ES-I3 (cell line): Measurements from ENCODE around the gene TXNRD1.

ENCODE experiments used
- H3K36me3 ChIP-seq: 2 replicates; pipeline ENCODE4 v1.6.1; 2013; ENCODE audit warnings: mild to moderate bottlenecking, low read length, control low read depth, moderate library complexity; ENCODE audit not compliant: insufficient read depth
- H3K4me1 ChIP-seq: 2 replicates; pipeline ENCODE4 v1.6.1; 2013; ENCODE audit warnings: mild to moderate bottlenecking, control low read depth, low read length; ENCODE audit not compliant: insufficient read depth
- H3K9ac ChIP-seq: 2 replicates; pipeline ENCODE4 v1.6.1; 2013; ENCODE audit warnings: low read depth, mild to moderate bottlenecking, low read length, moderate library complexity
- H3K9me3 ChIP-seq: 2 replicates; pipeline ENCODE4 v1.6.1; 2013; ENCODE audit warnings: mild to moderate bottlenecking, low read length, moderate library complexity; ENCODE audit not compliant: control insufficient read depth, insufficient read depth

Gene TXNRD1

DNA sequence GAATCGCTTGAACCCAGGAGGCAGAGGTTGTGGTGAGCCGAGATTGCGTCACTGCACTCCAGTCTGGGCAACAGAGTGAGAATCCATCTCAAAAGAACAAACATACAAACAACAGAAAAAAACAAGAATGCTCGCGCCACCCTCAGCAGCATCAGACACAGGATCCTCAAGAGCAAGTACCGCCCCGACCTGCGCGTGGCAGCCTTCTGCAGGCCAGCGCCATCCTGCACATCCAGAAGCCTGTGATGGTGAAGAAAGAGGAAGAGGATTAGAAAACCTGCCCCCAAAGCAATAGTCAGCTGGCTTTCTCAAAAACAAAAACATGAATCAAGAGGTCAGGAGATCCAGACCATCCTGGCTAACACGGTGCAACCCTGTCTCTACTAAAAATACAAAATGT is 57.9 kb downstream of the TXNRD1 start:
- Histone ChIP-seq H3K36me3 (no peaks in the 10 kb centered on the region), H3K9me3 (no peaks in the 10 kb centered on the region), H3K4me1 (no peaks in the 10 kb centered on the region), H3K9ac (no peak overlapping the region)

DNA sequence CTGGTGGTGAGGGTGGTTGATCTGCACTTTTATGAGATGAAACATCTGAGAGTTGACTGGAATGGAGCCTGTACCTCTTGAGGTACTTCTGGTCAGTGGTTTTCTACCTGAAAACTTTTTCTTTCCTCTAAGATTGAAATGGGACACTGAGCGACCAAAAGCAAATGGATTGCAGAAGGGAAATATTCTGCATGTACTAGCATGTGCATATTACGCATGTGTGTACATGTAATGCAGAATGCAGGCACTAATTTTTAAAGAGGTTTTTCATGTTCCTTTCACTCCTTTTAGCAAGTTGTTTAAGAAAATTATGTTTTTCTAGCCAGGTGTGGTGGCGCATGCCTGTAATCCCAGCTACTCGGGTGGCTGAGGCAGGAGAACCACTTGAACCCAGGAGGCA is 59.2 kb downstream of the TXNRD1 start:
- Histone ChIP-seq H3K4me1 (no peaks in the 10 kb centered on the region), H3K36me3 (no peaks in the 10 kb centered on the region), H3K9ac (no peak overlapping the region), H3K9me3 (no peaks in the 10 kb centered on the region)

- Histone ChIP-seq H3K4me1 (no peaks in the 10 kb centered on the region), H3K36me3 (no peaks in the 10 kb centered on the region), H3K9me3 (no peaks in the 10 kb centered on the region), H3K9ac (no peak overlapping the region)
Measured at GRCh38 chr12:104275689-104276088, 60.1 kb downstream of the TXNRD1 start.

- Histone ChIP-seq H3K9ac (no peak overlapping the region), H3K9me3 (no peaks in the 10 kb centered on the region), H3K36me3 (no peaks in the 10 kb centered on the region), H3K4me1 (no peaks in the 10 kb centered on the region)
Measured at GRCh38 chr12:104276273-104277131, 60.9 kb downstream of the TXNRD1 start.

DNA sequence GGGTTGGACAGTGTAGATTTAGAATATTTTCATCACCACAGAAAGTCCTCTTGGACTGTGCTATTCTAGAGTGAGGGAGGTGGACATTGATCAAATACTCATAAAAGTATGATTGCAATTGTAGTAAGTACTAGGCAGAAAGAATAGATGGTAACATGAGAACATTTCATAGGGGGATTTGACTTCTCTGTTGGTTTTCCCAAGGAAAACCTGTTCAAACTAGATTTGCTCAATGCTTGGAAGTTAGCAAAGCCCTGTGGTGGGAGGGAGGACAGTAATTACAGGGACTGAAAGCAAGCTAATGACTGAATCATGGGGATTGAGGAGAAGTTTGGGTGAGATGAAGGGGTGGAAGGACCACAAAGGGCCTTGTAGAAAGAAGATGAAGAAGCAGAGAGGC is 63.6 kb downstream of the TXNRD1 start:
- Histone ChIP-seq H3K9ac (no peak overlapping the region), H3K4me1 (no peaks in the 10 kb centered on the region), H3K36me3 (no peaks in the 10 kb centered on the region), H3K9me3 (no peaks in the 10 kb centered on the region; the same call in 1 of the 2 replicates)

- H3K4me1 ChIP-seq, result no peaks in the 10 kb centered on the region
Measured at GRCh38 chr12:104280111-104280510, 64.5 kb downstream of the TXNRD1 start.

GRCh38 chr12:104280717-104281458 is 65.3 kb downstream of the TXNRD1 start:
- H3K36me3 ChIP-seq, result no peaks in the 10 kb centered on the region
- peaks cover 4% of the 10 kb centered on the region for H3K4me1 ChIP-seq
- H3K9ac ChIP-seq, result no peak overlapping the region
- no peaks in the 10 kb centered on the region; the same call in 1 of the 2 replicates for H3K9me3 ChIP-seq

More at GRCh38 chr12:104280111-104280510, 64.5 kb downstream of the TXNRD1 start:
- Histone ChIP-seq H3K36me3 (no peaks in the 10 kb centered on the region), H3K9ac (no peak overlapping the region), H3K9me3 (no peaks in the 10 kb centered on the region; the same call in 1 of the 2 replicates)

- peaks cover 10% of the 10 kb centered on the region for H3K4me1 ChIP-seq
- no peaks in the 10 kb centered on the region for H3K36me3 ChIP-seq
- H3K9me3 ChIP-seq, result no peaks in the 10 kb centered on the region; the same call in 1 of the 2 replicates
- H3K9ac ChIP-seq, result no peak overlapping the region
Measured at GRCh38 chr12:104281636-104282035, 66.1 kb downstream of the TXNRD1 start.

DNA sequence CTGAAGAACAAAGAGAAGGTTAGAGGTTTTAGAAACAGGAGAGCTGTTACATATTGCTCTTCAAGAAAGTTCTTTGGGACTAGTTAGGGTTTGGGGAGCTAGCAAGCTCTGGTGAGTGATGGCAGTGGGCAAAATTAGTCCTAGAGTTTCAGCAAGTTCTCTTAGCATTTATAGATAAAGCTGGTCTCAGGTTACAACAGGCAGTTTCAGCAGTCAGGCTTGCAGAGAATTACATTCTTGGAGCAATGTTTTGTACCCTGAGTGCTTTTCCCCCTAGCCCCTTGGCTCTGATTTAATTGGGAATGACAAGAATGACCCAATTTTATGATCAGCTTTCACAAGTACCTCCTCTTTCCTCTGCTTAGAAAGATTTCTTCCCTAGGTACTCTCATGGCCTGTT is 66.5 kb downstream of the TXNRD1 start:
- Histone ChIP-seq H3K4me1 (peaks cover 10% of the 10 kb centered on the region), H3K9ac (no peak overlapping the region), H3K36me3 (no peaks in the 10 kb centered on the region), H3K9me3 (no peaks in the 10 kb centered on the region; the same call in 1 of the 2 replicates)

- Histone ChIP-seq H3K9ac (peak overlapping the region; percentile 97), H3K4me1 (peaks cover 10% of the 10 kb centered on the region), H3K9me3 (no peaks in the 10 kb centered on the region; the same call in none of the 2 replicates), H3K36me3 (no peaks in the 10 kb centered on the region)
Measured at GRCh38 chr12:104285740-104286515, 70.3 kb downstream of the TXNRD1 start.

DNA sequence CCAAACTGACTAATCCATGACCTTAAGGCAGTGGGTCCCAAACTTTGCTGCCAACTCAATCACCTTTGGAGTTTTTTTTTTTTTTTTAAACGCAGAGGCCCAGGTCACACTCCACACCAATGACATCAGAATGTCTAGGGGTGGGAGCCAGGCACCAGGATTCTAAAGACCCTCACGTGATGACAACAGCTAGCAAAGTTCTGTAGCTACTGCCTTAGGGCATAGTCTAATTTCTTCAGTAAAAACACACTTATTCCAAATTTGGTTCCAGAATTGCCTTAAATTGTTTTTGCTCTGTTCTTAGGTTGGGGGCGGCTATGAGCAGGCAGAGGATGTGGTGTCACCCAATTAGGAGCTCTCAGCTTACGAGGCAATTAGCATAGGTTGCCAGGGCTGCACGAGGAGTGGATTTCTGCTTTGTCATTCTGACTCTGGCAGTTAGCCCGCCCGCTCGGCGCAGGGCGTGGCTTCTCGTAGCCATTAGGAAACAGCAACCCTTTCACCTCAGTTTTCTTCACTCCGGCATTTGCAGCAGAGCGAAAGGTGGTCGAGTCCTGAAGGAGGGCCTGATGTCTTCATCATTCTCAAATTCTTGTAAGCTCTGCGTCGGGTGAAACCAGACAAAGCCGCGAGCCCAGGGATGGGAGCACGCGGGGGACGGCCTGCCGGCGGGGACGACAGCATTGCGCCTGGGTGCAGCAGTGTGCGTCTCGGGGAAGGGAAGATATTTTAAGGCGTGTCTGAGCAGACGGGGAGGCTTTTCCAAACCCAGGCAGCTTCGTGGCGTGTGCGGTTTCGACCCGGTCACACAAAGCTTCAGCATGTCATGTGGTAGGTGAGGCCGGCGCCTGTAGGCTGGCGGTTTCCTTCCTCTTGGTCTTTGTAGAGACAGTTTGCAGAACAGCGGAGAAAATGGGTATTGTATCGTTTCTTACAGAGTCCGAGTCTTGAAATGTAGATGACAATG is 71.2 kb downstream of the TXNRD1 start:
- Histone ChIP-seq H3K4me1 (peaks cover 12% of the 10 kb centered on the region), H3K9me3 (no peaks in the 10 kb centered on the region; the same call in none of the 2 replicates), H3K9ac (peak overlapping the region; percentile 97), H3K36me3 (peaks cover 2% of the 10 kb centered on the region)

GRCh38 chr12:104288635-104289274 is 73.2 kb downstream of the TXNRD1 start:
- Histone ChIP-seq H3K9ac (peak overlapping the region; percentile 97), H3K9me3 (no peaks in the 10 kb centered on the region; the same call in 1 of the 2 replicates), H3K4me1 (peaks cover 16% of the 10 kb centered on the region), H3K36me3 (peaks cover 8% of the 10 kb centered on the region)

DNA sequence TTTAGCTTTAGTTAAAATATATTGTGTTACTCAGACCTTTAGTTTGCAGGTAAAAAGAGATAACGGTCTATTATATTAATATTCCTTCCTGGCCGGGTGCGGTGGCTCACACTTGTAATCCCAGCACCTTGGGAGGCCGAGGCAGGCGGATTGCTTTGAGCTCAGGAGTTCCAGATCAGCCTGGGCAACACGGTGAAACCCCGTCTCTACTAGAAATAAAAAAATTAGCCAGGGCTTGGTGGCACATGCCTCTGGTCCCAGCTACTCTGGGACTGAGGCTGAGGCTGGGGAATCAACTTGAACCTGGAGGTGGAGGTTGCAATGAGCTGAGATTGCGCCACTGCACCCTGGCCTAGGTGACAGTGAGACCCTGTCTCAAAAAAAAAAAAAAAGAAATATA is 74.7 kb downstream of the TXNRD1 start:
- peaks cover 16% of the 10 kb centered on the region for H3K4me1 ChIP-seq
- peaks cover 14% of the 10 kb centered on the region for H3K36me3 ChIP-seq
- H3K9ac ChIP-seq, result no peak overlapping the region
- H3K9me3 ChIP-seq, result no peaks in the 10 kb centered on the region; the same call in 1 of the 2 replicates
